ENCODE measurements around the gene PAH. TPM values are rescaled to one million over a fixed set of nuclear protein-coding genes. Genes with fewer than 3 reads are reported as not detected.
A peak's percentile ranks its signal among the peaks of the same experiment; 100 is the strongest.

Gene PAH
- total RNA-seq (2021) (not detected in 2 replicates), Bru-seq, nascent RNA (not detected), BruChase-seq, experiment 1, labeled RNA remaining after a 2-hour chase (not detected), BruChase-seq, experiment 2, labeled RNA remaining after a 6-hour chase (not detected)
- long read RNA-seq, result 0 reads

DNA sequence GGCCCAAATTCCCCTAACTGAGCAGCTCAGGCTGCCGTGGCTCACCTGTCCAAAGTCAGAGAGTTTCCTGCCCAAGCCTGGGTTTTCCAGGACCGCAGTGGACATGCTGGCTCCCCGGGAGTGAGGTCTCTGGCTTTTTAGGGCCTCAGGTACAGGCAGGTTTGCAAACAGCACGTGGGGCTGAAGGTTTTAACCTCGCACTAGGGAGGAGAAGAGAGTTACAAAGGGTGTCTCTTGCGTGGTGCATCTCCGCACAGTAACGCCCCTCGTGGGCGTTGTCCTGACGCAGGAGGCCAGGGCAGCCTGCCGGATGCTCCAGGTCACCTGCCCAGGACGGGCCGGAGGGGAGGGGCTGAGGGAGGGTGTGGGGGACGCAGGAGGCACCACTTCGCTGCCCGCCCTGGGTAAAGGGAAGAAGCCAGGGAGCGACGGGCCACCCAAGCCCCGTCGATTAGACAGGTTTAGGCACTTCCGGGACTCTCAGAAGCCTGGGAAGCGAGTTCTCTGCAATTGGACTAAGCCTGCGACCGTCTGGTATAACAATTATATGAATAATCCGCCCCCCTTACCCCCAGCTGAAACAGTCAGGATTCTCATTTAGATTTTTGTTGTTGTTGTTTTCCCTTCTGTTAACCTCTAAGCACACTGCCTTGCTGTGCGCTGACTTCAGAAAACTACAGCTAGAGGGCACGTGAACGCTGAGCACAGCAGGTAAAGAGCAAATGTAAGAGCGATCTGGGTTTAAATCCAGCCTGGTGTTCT is at the start of gene PAH:
TSS of gene PAH (minus strand) at position 219 of the 762 bp plus-strand sequence. CDS start at position 105, 114 bp downstream.
- peak; percentile 1 for DNase-seq (ENCODE audit: low spot score)

DNA sequence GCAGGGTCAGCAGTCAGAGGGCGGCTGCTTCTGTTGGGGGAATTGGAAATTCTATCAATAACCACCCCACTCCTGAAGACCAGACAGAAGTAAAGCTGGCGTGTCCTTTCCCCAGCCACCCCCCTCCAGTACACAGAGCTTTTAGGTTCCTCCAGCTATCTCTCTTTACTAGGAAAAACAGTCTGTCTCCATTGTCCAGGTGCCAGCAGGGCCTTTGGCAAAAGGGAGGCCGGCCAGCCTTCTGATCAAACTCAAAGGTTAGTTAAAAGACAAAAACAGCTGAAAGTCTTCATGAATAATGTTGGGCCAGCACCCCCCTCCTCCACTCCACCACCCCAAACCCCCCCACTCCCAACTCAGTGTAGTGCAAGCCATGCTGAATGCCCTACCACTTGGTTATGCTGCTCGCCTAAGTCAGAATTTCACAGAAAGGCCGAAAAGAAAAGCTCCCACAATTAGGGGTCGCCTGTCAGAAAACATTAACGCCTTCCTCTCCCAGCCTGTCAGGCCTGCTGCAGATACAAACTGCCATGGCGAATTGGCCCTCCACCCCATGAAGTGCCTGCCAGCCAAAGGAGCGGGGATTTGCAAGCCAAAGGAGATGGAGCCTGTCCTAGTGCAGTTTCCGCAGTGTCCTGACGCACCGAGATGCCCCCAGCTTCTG is 49.3 kb upstream of the PAH start:
- H3K27me3 ChIP-seq (replicated peaks; ENCODE audit: insufficient read depth, low read depth, low read length, poor library complexity), result peaks cover 96% of the 10 kb centered on the region
- DNase-seq (ENCODE audit: low spot score), result no peak

More for the DNA sequence above, at the start of gene PAH:
- TF ChIP-seq CTCF (conservative IDR thresholded peaks at IDR 0.05; ENCODE audit: low read depth, low read length) (no peak), EZH2 (IDR thresholded peaks at IDR 0.05; ENCODE audit: borderline replicate concordance, low read depth, low read length, poor library complexity, severe bottlenecking) (no peak)
- no TSS peak for BruUV-seq (replicated peaks)
- H3K9me3 ChIP-seq (ENCODE audit: low read depth, low read length, poor library complexity, severe bottlenecking), result no peaks in the 10 kb centered on the region
- H3K27ac ChIP-seq (ENCODE audit: low read depth, low read length, poor library complexity, severe bottlenecking), result no peak within 1 kb of the TSS
- peaks cover 6% of the 10 kb centered on the region for H3K27me3 ChIP-seq (replicated peaks; ENCODE audit: insufficient read depth, low read depth, low read length, poor library complexity)
- H3K4me3 ChIP-seq (ENCODE audit: low read depth, low read length, poor library complexity, severe bottlenecking), result peak within 1 kb of the TSS; percentile 9
- ChIA-PET CTCF (interaction anchor here (1.0 kb wide), 1 partner anchor 10 kb away, joined by 9 read pairs; no protein-coding TSS in a partner anchor), POLR2A (ENCODE audit: low non-redundant PET) (no interaction called here)
- H3K36me3 ChIP-seq (ENCODE audit: insufficient read depth, low read length, poor library complexity, severe bottlenecking), result no peaks in the 10 kb centered on the region
- intact Hi-C loops (cut with micrococcal nuclease; ENCODE audit: unreplicated experiment), result no loop called here
- no peaks in the 10 kb centered on the region for H3K4me1 ChIP-seq (ENCODE audit: insufficient read depth, low read length, poor library complexity, severe bottlenecking)

More for the DNA sequence above, 49.3 kb upstream of the PAH start:
- no peaks in the 10 kb centered on the region for H3K4me1 ChIP-seq (ENCODE audit: insufficient read depth, low read length, poor library complexity, severe bottlenecking)
- H3K9me3 ChIP-seq (ENCODE audit: low read depth, low read length, poor library complexity, severe bottlenecking), result no peaks in the 10 kb centered on the region
- H3K4me3 ChIP-seq (ENCODE audit: low read depth, low read length, poor library complexity, severe bottlenecking), result no peak overlapping the region
- BruUV-seq (replicated peaks), result no TSS peak
- POLR2A ChIA-PET (ENCODE audit: low non-redundant PET), result no interaction called here
- intact Hi-C loops (cut with micrococcal nuclease; ENCODE audit: unreplicated experiment), result no loop called here
- H3K27ac ChIP-seq (ENCODE audit: low read depth, low read length, poor library complexity, severe bottlenecking), result no peak overlapping the region
- CTCF ChIA-PET, result no interaction called here
- TF ChIP-seq EZH2 (IDR thresholded peaks at IDR 0.05; ENCODE audit: borderline replicate concordance, low read depth, low read length, poor library complexity, severe bottlenecking), result no peak
- no peak for TF ChIP-seq CTCF (conservative IDR thresholded peaks at IDR 0.05; ENCODE audit: low read depth, low read length)
- H3K36me3 ChIP-seq (ENCODE audit: insufficient read depth, low read length, poor library complexity, severe bottlenecking), result no peaks in the 10 kb centered on the region
